Endothelial cell of umbilical vein (primary cell): ENCODE data around the gene LRFN5. TPM values are rescaled to one million over a fixed set of nuclear protein-coding genes. Genes with fewer than 3 reads are reported as not detected.

Experiments
- BruUV-seq: library from RNA; stranded (reverse); fragments of 400-500 nt; replicated peaks from 2 replicates; lab custom pipeline; 2021; lab: Mats Ljungman, UMichigan
- CTCF ChIA-PET: fragments of 300-600, 350-600 bp; sonication (Branson Sonifier 250); formaldehyde crosslinking; loops from one replicate; lab custom pipeline; 2021; ENCODE audit warnings: antibody characterized with exemption, inconsistent platforms; lab: Charles Lee
- POLR2A ChIA-PET: fragments of 300-600, 350-600 bp; sonication (Branson Sonifier 250); formaldehyde crosslinking; loops from one replicate; lab custom pipeline; 2021; ENCODE audit warnings: antibody characterized with exemption, inconsistent platforms; lab: Charles Lee
- DNase-seq: peaks from one replicate; pipeline ENCODE4 v3.0.0-alpha.2; 2011; ENCODE audit warnings: low read depth, low spot score
- FAIRE-seq: peaks from 2 replicates; lab custom pipeline; 2011; peaks lifted over from hg19 to GRCh38; lab: Jason Lieb, UNC
- H2AFZ ChIP-seq: 2 replicates; pipeline ENCODE4 v1.6.0; 2012; ENCODE audit warnings: low read depth, low read length, control low read depth, inconsistent platforms
- H3K27ac ChIP-seq: 2 replicates; pipeline ENCODE4 v1.5.1; 2011; ENCODE audit warnings: low read depth, mild to moderate bottlenecking, control low read depth, low read length, moderate library complexity; ENCODE audit not compliant: insufficient read depth
- H3K27me3 ChIP-seq, 2 experiments: 2 replicates each; pipeline versions ENCODE4 v1.6.0 to v1.6.1; 2011; ENCODE audit warnings: low read length in 2 of 2, mixed read lengths in 1 of 2; ENCODE audit not compliant: control insufficient read depth in 2 of 2, insufficient read depth in 2 of 2
- H3K36me3 ChIP-seq, 2 experiments: 2 replicates in 1 of 2; 3 replicates in 1 of 2; pipeline ENCODE4 v1.5.1; 2011; ENCODE audit warnings: low read length in 2 of 2, mild to moderate bottlenecking in 1 of 2, moderate library complexity in 1 of 2; ENCODE audit not compliant: control insufficient read depth in 2 of 2, insufficient read depth in 2 of 2; ENCODE audit errors: extremely low read depth in 1 of 2
- H3K4me1 ChIP-seq: 3 replicates; pipeline ENCODE4 v1.5.1; 2011; ENCODE audit warnings: mild to moderate bottlenecking, low read length; ENCODE audit not compliant: control insufficient read depth, insufficient read depth; ENCODE audit errors: extremely low read depth
- H3K4me2 ChIP-seq: 2 replicates; pipeline ENCODE4 v1.6.1; 2011; ENCODE audit warnings: low read length, control low read depth, mixed read lengths; ENCODE audit not compliant: insufficient read depth
- H3K4me3 ChIP-seq, 3 experiments: fragments of 200-600 bp in 1 of 3; sonication (generic), shearing (Covaris generic) in 1 of 3; replicated peaks in 1 of 3; 2 replicates each; pipeline ENCODE4 v1.5.1; 2011 to 2016; ENCODE audit warnings: control low read depth in 3 of 3, low read length in 3 of 3, mild to moderate bottlenecking in 2 of 3, inconsistent platforms in 1 of 3, low read depth in 1 of 3, moderate library complexity in 1 of 3; ENCODE audit not compliant: insufficient read depth in 1 of 3
- H3K79me2 ChIP-seq: 2 replicates; pipeline ENCODE4 v1.6.0; 2012; ENCODE audit warnings: low read length, inconsistent platforms; ENCODE audit not compliant: control insufficient read depth, insufficient read depth
- H3K9ac ChIP-seq: replicated peaks from 2 replicates; pipeline ENCODE3; 2011; ENCODE audit warnings: low read length, control low read depth; ENCODE audit not compliant: insufficient read depth; ENCODE audit errors: extremely low read depth
- H3K9me1 ChIP-seq: replicated peaks from 3 replicates; pipeline ENCODE4 v1.6.0; 2011; ENCODE audit warnings: mild to moderate bottlenecking, low read length; ENCODE audit not compliant: control insufficient read depth, insufficient read depth; ENCODE audit errors: extremely low read depth
- H3K9me3 ChIP-seq: replicated peaks from 2 replicates; pipeline ENCODE4 v1.5.1; 2012; ENCODE audit warnings: low read length, inconsistent platforms; ENCODE audit not compliant: control insufficient read depth, insufficient read depth
- H4K20me1 ChIP-seq: replicated peaks from 2 replicates; pipeline ENCODE3; 2011; ENCODE audit warnings: mild to moderate bottlenecking, low read length; ENCODE audit not compliant: control insufficient read depth, insufficient read depth; ENCODE audit errors: extremely low read depth
- CTCF ChIP-seq, 2 donors: IDR thresholded peaks; 1 replicate in 1 of 2; 2 replicates in 1 of 2; pipeline ENCODE4 v1.5.1; 2011; ENCODE audit warnings: low read length in 2 of 2, mild to moderate bottlenecking in 2 of 2, moderate library complexity in 2 of 2, control low read depth in 1 of 2, inconsistent platforms in 1 of 2, low read depth in 1 of 2; ENCODE audit not compliant: insufficient read depth in 1 of 2; ENCODE audit errors: extremely low read depth in 1 of 2
- EZH2 ChIP-seq: IDR thresholded peaks from 2 replicates; pipeline ENCODE4 v1.6.1; 2012; ENCODE audit warnings: borderline replicate concordance, low read depth, mild to moderate bottlenecking, moderate library complexity, low read length, inconsistent platforms; ENCODE audit not compliant: severe bottlenecking
- FOS ChIP-seq: IDR thresholded peaks from 2 replicates; pipeline ENCODE4 v1.6.1; 2011; ENCODE audit warnings: mild to moderate bottlenecking, low read length, moderate library complexity, borderline replicate concordance; ENCODE audit not compliant: insufficient read depth
- GATA2 ChIP-seq: IDR thresholded peaks from 2 replicates; pipeline ENCODE4 v1.7.0; 2011; ENCODE audit warnings: low read depth, mild to moderate bottlenecking, moderate library complexity, mixed read lengths, low read length; ENCODE audit not compliant: insufficient read length, insufficient read depth
- JUN ChIP-seq: IDR thresholded peaks from 2 replicates; pipeline ENCODE4 v1.6.1; 2011; ENCODE audit warnings: borderline replicate concordance, low read depth; ENCODE audit not compliant: insufficient read length, insufficient read depth
- MAX ChIP-seq: IDR thresholded peaks from 2 replicates; pipeline ENCODE4 v1.6.1; 2011; ENCODE audit not compliant: insufficient read depth, insufficient read length
- MYC ChIP-seq: IDR thresholded peaks from one replicate; pipeline ENCODE4 v1.6.1; 2011; ENCODE audit warnings: mild to moderate bottlenecking, low read depth, low read length
- POLR2A ChIP-seq: IDR thresholded peaks from 2 replicates; pipeline ENCODE4 v1.6.1; 2012; ENCODE audit warnings: low read depth, mild to moderate bottlenecking, control low read depth, low read length
- POLR2AphosphoS5 ChIP-seq: IDR thresholded peaks from 2 replicates; pipeline ENCODE4 v1.6.1; 2012; ENCODE audit warnings: low read depth, mild to moderate bottlenecking, control low read depth, low read length, moderate library complexity; ENCODE audit not compliant: insufficient read depth
- dilution Hi-C: fragments of 300-500 bp; cut with MboI; formaldehyde crosslinking; loops from one replicate; pipeline ENCODE4 v1.15.0; 2019; ENCODE audit warnings: low sequenced_read_pairs; ENCODE audit not compliant: extremely low pct_ligation_motif_present
- intact Hi-C: fragments of 100-400 bp; cut with micrococcal nuclease; formaldehyde crosslinking; loops from one replicate; pipeline ENCODE4 v1.10.0; 2022
- polyA plus RNA-seq, 4 experiments: library from polyadenylated mRNA; depleted of rRNA in 3 of 4; stranded (reverse) in 3 of 4; unstranded in 1 of 4; fragments of >200 nt; gene quantifications; 2 replicates each; pipeline versions ENCODE4 v1.2.1 to v1.2.3, GENCODE V29; 2011 to 2012; ENCODE audit warnings: missing spikeins in 1 of 4
- total RNA-seq: library from RNA; stranded (reverse); gene quantifications from 2 replicates; pipeline ENCODE4 v1.2.3, GENCODE V29; 2021

LRFN5 gene
- total and polyA plus RNA-seq, 2 donors (not counting 3 experiments of a cell fraction or from before 2014, with no cell fraction given) = not detected

GRCh38 chr14:41586237-41586636, 20.4 kb upstream of the LRFN5 start:
- TF ChIP-seq EZH2 (no peak), POLR2A (no peak), JUN (no peak), FOS (no peak), CTCF (IDR thresholded peaks at IDR 0.05; ENCODE audit: extremely low read depth in 1 of 2, insufficient read depth in 1 of 2, low read depth in 1 of 2, low read length in 2 of 2) (no peak), MYC (no peak), GATA2 (no peak), POLR2AphosphoS5 (no peak), MAX (no peak)
- Histone ChIP-seq H3K9me3 (no peaks in the 10 kb centered on the region), H3K4me1 (no peaks in the 10 kb centered on the region), H3K79me2 (no peaks in the 10 kb centered on the region), H3K4me2 (no peak overlapping the region), H3K27me3 (no peaks in the 10 kb centered on the region), H3K9ac (no peak overlapping the region), H2AFZ (no peak overlapping the region), H4K20me1 (no peaks in the 10 kb centered on the region), H3K4me3 (no peak overlapping the region), H3K27ac (no peak overlapping the region), H3K9me1 (no peaks in the 10 kb centered on the region), H3K36me3 (no peaks in the 10 kb centered on the region)
- ChIA-PET CTCF (no interaction called here), POLR2A (no interaction called here)
- DNase-seq = no peak
- no TSS peak for BruUV-seq
- intact Hi-C loops = no loop called here
- no peak for FAIRE-seq
- dilution Hi-C loops = no loop called here
